Gastroesophageal sphincter (tissue), 3 donors: Measurements from ENCODE around the gene FKBP15.

Experiments used
- EP300 ChIP-seq: sonication (generic); formaldehyde crosslinking; IDR thresholded peaks from one replicate; pipeline ENCODE4 v1.6.1; 2017; ENCODE audit warnings: antibody characterized with exemption, mild to moderate bottlenecking
- POLR2A ChIP-seq, 2 donors: fragments of 450-650 bp; IDR thresholded peaks; one replicate each; pipeline ENCODE4 v1.6.1; 2017; ENCODE audit warnings: antibody characterized with exemption in 2 of 2, mild to moderate bottlenecking in 2 of 2, moderate library complexity in 1 of 2
- POLR2AphosphoS5 ChIP-seq: sonication (generic); formaldehyde crosslinking; IDR thresholded peaks from one replicate; pipeline ENCODE4 v1.6.1; 2017; ENCODE audit warnings: antibody characterized with exemption
- TF ChIP-seq, protein P1 (sequence below), 4 experiments: fragments of 200-600 bp in 2 of 4; fragments of 450-650 bp in 2 of 4; sonication (generic) in 1 of 4; IDR thresholded peaks; one replicate each; pipeline ENCODE4 v1.5.1; 2017 to 2019; ENCODE audit warnings: antibody characterized with exemption in 4 of 4, mild to moderate bottlenecking in 2 of 4, moderate library complexity in 2 of 4

DNA sequence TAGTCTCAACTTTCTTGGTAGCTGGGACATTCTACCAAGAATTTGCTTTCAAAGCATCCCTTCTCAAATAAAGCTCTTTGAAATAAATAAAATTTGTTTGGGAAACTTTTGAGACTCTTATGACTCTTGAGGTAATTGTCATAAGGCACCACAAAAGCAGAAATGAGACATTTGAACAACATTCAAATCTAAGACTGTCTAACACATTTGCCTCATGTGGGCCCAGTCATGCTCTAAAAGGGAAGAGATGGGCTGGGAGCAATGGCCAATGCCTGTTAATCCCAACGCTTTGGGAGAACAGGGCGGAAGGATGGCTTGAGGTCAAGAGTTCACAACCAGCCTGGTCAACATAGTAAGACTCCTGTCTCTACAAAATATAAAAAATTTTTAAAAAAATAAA is 43.8 kb downstream of the FKBP15 start:
- TF ChIP-seq, protein P1, sequence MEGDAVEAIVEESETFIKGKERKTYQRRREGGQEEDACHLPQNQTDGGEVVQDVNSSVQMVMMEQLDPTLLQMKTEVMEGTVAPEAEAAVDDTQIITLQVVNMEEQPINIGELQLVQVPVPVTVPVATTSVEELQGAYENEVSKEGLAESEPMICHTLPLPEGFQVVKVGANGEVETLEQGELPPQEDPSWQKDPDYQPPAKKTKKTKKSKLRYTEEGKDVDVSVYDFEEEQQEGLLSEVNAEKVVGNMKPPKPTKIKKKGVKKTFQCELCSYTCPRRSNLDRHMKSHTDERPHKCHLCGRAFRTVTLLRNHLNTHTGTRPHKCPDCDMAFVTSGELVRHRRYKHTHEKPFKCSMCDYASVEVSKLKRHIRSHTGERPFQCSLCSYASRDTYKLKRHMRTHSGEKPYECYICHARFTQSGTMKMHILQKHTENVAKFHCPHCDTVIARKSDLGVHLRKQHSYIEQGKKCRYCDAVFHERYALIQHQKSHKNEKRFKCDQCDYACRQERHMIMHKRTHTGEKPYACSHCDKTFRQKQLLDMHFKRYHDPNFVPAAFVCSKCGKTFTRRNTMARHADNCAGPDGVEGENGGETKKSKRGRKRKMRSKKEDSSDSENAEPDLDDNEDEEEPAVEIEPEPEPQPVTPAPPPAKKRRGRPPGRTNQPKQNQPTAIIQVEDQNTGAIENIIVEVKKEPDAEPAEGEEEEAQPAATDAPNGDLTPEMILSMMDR (IDR thresholded peaks at IDR 0.05), result no peak
- TF ChIP-seq POLR2AphosphoS5, result no peak
- TF ChIP-seq POLR2A (IDR thresholded peaks at IDR 0.05), result no peak
- no peak for TF ChIP-seq EP300
